Trophoblast cell (in vitro differentiated cells and primary cell): Measurements from ENCODE around the gene LSR.

ENCODE experiments used
- DNase-seq, 2 donors: peaks; one replicate each; pipeline ENCODE4 v3.0.0-alpha.2; 2016
- H2AFZ ChIP-seq: 2 replicates; pipeline ENCODE4 v1.6.1; 2013; ENCODE audit warnings: low read length, moderate library complexity, mild to moderate bottlenecking; ENCODE audit not compliant: insufficient read depth, poor library complexity
- H2AK5ac ChIP-seq: 2 replicates; pipeline ENCODE4 v1.6.1; 2013; ENCODE audit warnings: mild to moderate bottlenecking, low read length
- H2BK120ac ChIP-seq: 2 replicates; pipeline ENCODE4 v1.6.1; 2013; ENCODE audit warnings: low read length, mild to moderate bottlenecking, moderate library complexity; ENCODE audit not compliant: insufficient read depth, poor library complexity
- H2BK12ac ChIP-seq: 2 replicates; pipeline ENCODE4 v1.6.1; 2013; ENCODE audit warnings: mild to moderate bottlenecking, low read length, moderate library complexity
- H2BK5ac ChIP-seq: 2 replicates; pipeline ENCODE4 v1.6.1; 2013; ENCODE audit warnings: low read length, low read depth, moderate library complexity, mild to moderate bottlenecking; ENCODE audit not compliant: poor library complexity
- H3K14ac ChIP-seq: 2 replicates; pipeline ENCODE4 v1.6.1; 2013; ENCODE audit warnings: mild to moderate bottlenecking, low read length
- H3K18ac ChIP-seq: 2 replicates; pipeline ENCODE4 v1.6.1; 2013; ENCODE audit warnings: mild to moderate bottlenecking, low read length
- H3K23ac ChIP-seq: 2 replicates; pipeline ENCODE4 v1.6.1; 2013; ENCODE audit warnings: low read length
- H3K27ac ChIP-seq: 2 replicates; pipeline ENCODE4 v1.5.1; 2013; ENCODE audit warnings: low read depth, mild to moderate bottlenecking, inconsistent platforms, low read length, moderate library complexity
- H3K27me3 ChIP-seq: 2 replicates; pipeline ENCODE4 v1.6.1; 2013; ENCODE audit warnings: inconsistent platforms, mild to moderate bottlenecking, low read length, moderate library complexity; ENCODE audit not compliant: insufficient read depth
- H3K36me3 ChIP-seq, 2 experiments: 1 replicate in 1 of 2; 2 replicates in 1 of 2; pipeline ENCODE4 v1.6.1; 2013; ENCODE audit warnings: low read length in 2 of 2, mild to moderate bottlenecking in 2 of 2, moderate library complexity in 1 of 2; ENCODE audit not compliant: insufficient read depth in 2 of 2, control insufficient read depth in 1 of 2
- H3K4ac ChIP-seq: 2 replicates; pipeline ENCODE4 v1.6.1; 2013; ENCODE audit warnings: low read depth, mild to moderate bottlenecking, low read length, moderate library complexity
- H3K4me1 ChIP-seq, 2 experiments: 1 replicate in 1 of 2; 2 replicates in 1 of 2; pipeline ENCODE4 v1.6.1; 2013; ENCODE audit warnings: low read length in 2 of 2, mild to moderate bottlenecking in 2 of 2, moderate library complexity in 1 of 2; ENCODE audit not compliant: insufficient read depth in 2 of 2, control insufficient read depth in 1 of 2
- H3K4me2 ChIP-seq: 2 replicates; pipeline ENCODE4 v1.6.1; 2013; ENCODE audit warnings: inconsistent platforms, mild to moderate bottlenecking, low read length, moderate library complexity
- H3K4me3 ChIP-seq: 2 replicates; pipeline ENCODE4 v1.5.1; 2013; ENCODE audit warnings: mild to moderate bottlenecking, low read depth, low read length, inconsistent platforms
- H3K79me1 ChIP-seq: one replicate; pipeline ENCODE4 v1.6.1; 2013; ENCODE audit warnings: low read length
- H3K79me2 ChIP-seq: 2 replicates; pipeline ENCODE4 v1.6.1; 2013; ENCODE audit warnings: low read length, mild to moderate bottlenecking; ENCODE audit not compliant: control insufficient read depth, insufficient read depth, poor library complexity
- H3K9ac ChIP-seq: 2 replicates; pipeline ENCODE4 v1.6.1; 2013; ENCODE audit warnings: mild to moderate bottlenecking, low read length
- H3K9me3 ChIP-seq: 2 replicates; pipeline ENCODE4 v1.6.1; 2013; ENCODE audit warnings: low read depth, mild to moderate bottlenecking, control low read depth, inconsistent platforms, low read length; ENCODE audit not compliant: insufficient read depth
- H4K12ac ChIP-seq: 2 replicates; pipeline ENCODE4 v1.6.1; 2013; ENCODE audit warnings: low read depth, mild to moderate bottlenecking, low read length, moderate library complexity
- H4K8ac ChIP-seq: 2 replicates; pipeline ENCODE4 v1.6.1; 2013; ENCODE audit warnings: low read depth, mild to moderate bottlenecking, low read length, moderate library complexity
- H4K91ac ChIP-seq: one replicate; pipeline ENCODE4 v1.6.1; 2013; ENCODE audit warnings: low read depth, mild to moderate bottlenecking, low read length, moderate library complexity
- WGBS: extraction: QIAGEN DNeasy Blood & Tissue Kit; methylation state at CpG from one replicate; pipeline ENCODE4 v1.1.7; 2013; ENCODE audit warnings: missing lambda C conversion rate; ENCODE audit not compliant: insufficient read length, insufficient coverage; ENCODE audit errors: extremely low coverage; 5-methylcytosine and 5-hydroxymethylcytosine counted together

LSR gene

GRCh38 chr19:35216833-35217648 lies 31.8 kb upstream of the LSR start:
- Histone ChIP-seq H3K79me2 (no peaks in the 10 kb centered on the region), H3K14ac (no peak overlapping the region), H3K79me1 (no peaks in the 10 kb centered on the region), H3K4me2 (no peak overlapping the region), H3K9ac (no peak overlapping the region), H3K4me3 (no peak overlapping the region), H2BK120ac (no peak overlapping the region), H3K18ac (no peak overlapping the region), H3K4me1 (no peaks in the 10 kb centered on the region), H2AFZ (no peak overlapping the region), H3K4ac (no peak overlapping the region), H4K91ac (no peak overlapping the region), H4K12ac (no peak overlapping the region), H2BK12ac (no peak overlapping the region), H3K36me3 (no peaks in the 10 kb centered on the region), H3K27ac (no peak overlapping the region), H2AK5ac (no peak overlapping the region), H2BK5ac (no peak overlapping the region), H3K9me3 (no peaks in the 10 kb centered on the region), H4K8ac (no peak overlapping the region), H3K27me3 (no peaks in the 10 kb centered on the region), H3K23ac (no peak overlapping the region)
- DNase-seq, result peak; percentile 48 to 75
- no CpG with 5 or more reads among the region's 3 CpGs for WGBS

DNA sequence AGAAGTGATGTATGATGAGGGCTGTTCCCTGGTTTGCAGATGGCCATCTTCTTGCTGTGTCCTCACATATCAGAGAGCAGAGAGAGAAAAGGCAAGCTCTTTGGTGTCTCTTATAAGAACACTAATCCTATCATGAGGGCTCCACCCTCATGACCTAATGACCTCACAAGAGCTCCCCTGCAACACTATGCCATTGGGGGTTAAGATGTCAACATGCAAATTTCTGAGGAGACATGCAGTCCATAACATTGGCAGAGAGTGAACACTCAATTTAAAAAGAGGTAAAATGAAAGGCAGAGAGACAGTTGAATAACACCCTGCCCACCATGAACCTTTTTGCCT lies 31.2 kb upstream of the LSR start:
- no peak overlapping the region for H2BK5ac ChIP-seq
- no peak overlapping the region for H2BK12ac ChIP-seq
- H3K14ac ChIP-seq, result no peak overlapping the region
- H3K79me2 ChIP-seq, result no peaks in the 10 kb centered on the region
- no peaks in the 10 kb centered on the region for H3K27me3 ChIP-seq
- H3K27ac ChIP-seq, result no peak overlapping the region
- H3K4me2 ChIP-seq, result no peak overlapping the region
- no peak overlapping the region for H2AFZ ChIP-seq
- DNase-seq, result no peak
- H3K4me3 ChIP-seq, result no peak overlapping the region
- H3K4me1 ChIP-seq, result no peaks in the 10 kb centered on the region
- H3K23ac ChIP-seq, result no peak overlapping the region
- H3K18ac ChIP-seq, result no peak overlapping the region
- H3K9me3 ChIP-seq, result no peaks in the 10 kb centered on the region
- H2BK120ac ChIP-seq, result no peak overlapping the region
- H2AK5ac ChIP-seq, result no peak overlapping the region
- no peak overlapping the region for H4K91ac ChIP-seq
- H3K4ac ChIP-seq, result no peak overlapping the region
- no peak overlapping the region for H4K8ac ChIP-seq
- H4K12ac ChIP-seq, result no peak overlapping the region
- H3K79me1 ChIP-seq, result no peaks in the 10 kb centered on the region
- no peak overlapping the region for H3K9ac ChIP-seq
- no peaks in the 10 kb centered on the region for H3K36me3 ChIP-seq

GRCh38 chr19:35219008-35219407 lies 29.8 kb upstream of the LSR start:
- no peak for DNase-seq
- Histone ChIP-seq H3K79me1 (no peaks in the 10 kb centered on the region), H2BK5ac (no peak overlapping the region), H4K8ac (no peak overlapping the region), H3K14ac (no peak overlapping the region), H3K4ac (no peak overlapping the region), H3K9ac (no peak overlapping the region), H3K79me2 (no peaks in the 10 kb centered on the region), H3K4me1 (no peaks in the 10 kb centered on the region), H2AK5ac (no peak overlapping the region), H3K9me3 (peaks cover 4% of the 10 kb centered on the region), H4K91ac (no peak overlapping the region), H2AFZ (no peak overlapping the region), H3K4me2 (no peak overlapping the region), H3K4me3 (no peak overlapping the region), H3K27me3 (no peaks in the 10 kb centered on the region), H3K27ac (no peak overlapping the region), H4K12ac (no peak overlapping the region), H3K23ac (no peak overlapping the region), H3K36me3 (no peaks in the 10 kb centered on the region), H3K18ac (no peak overlapping the region), H2BK12ac (no peak overlapping the region), H2BK120ac (no peak overlapping the region)
- WGBS, result no CpG with 5 or more reads among the region's 1 CpG

GRCh38 chr19:35220315-35220921 lies 28.4 kb upstream of the LSR start:
- Histone ChIP-seq H2BK12ac (no peak overlapping the region), H3K23ac (no peak overlapping the region), H4K91ac (no peak overlapping the region), H3K27me3 (no peaks in the 10 kb centered on the region), H3K27ac (no peak overlapping the region), H3K79me1 (no peaks in the 10 kb centered on the region), H3K4ac (no peak overlapping the region), H3K9ac (no peak overlapping the region), H3K4me3 (no peak overlapping the region), H4K8ac (no peak overlapping the region), H3K14ac (no peak overlapping the region), H2BK5ac (no peak overlapping the region), H4K12ac (no peak overlapping the region), H2AK5ac (no peak overlapping the region), H3K79me2 (no peaks in the 10 kb centered on the region), H3K18ac (no peak overlapping the region), H3K4me2 (no peak overlapping the region), H2BK120ac (no peak overlapping the region), H3K36me3 (no peaks in the 10 kb centered on the region), H2AFZ (no peak overlapping the region), H3K9me3 (peaks cover 10% of the 10 kb centered on the region), H3K4me1 (no peaks in the 10 kb centered on the region)
- no CpG with 5 or more reads among the region's 3 CpGs for WGBS
- DNase-seq, result no peak
